Liver (tissue), 3 donors: ENCODE measurements around the gene TFAP2B.

Experiments
- CTCF ChIP-seq: fragments of 150-350 bp; IDR thresholded peaks from 2 replicates; pipeline ENCODE4 v1.5.1; 2017; ENCODE audit warnings: improper control_type of control experiment, low read depth, low read length; ENCODE audit not compliant: missing input control
- EGR1 ChIP-seq, 2 donors: IDR thresholded peaks; 2 replicates each; pipeline ENCODE4 v1.6.1; 2016 to 2018; ENCODE audit warnings: antibody characterized with exemption in 2 of 2, low read depth in 2 of 2
- FOXA1 ChIP-seq: IDR thresholded peaks from 2 replicates; pipeline ENCODE4 v1.6.1; 2016; ENCODE audit warnings: antibody characterized with exemption
- GABPA ChIP-seq, 2 donors: IDR thresholded peaks in 1 of 2; conservative IDR thresholded peaks in 1 of 2; 2 replicates each; pipeline ENCODE4 v1.6.1; 2016; ENCODE audit warnings: antibody characterized with exemption in 2 of 2, mild to moderate bottlenecking in 1 of 2, moderate library complexity in 1 of 2
- RAD21 ChIP-seq, 2 donors: IDR thresholded peaks; 2 replicates each; pipeline ENCODE4 v1.6.1; 2016; ENCODE audit warnings: antibody characterized with exemption in 2 of 2, mild to moderate bottlenecking in 2 of 2
- RXRA ChIP-seq, 2 donors: IDR thresholded peaks; 2 replicates each; pipeline ENCODE4 v1.6.1; 2017 to 2018; ENCODE audit warnings: antibody characterized with exemption in 2 of 2, mild to moderate bottlenecking in 1 of 2
- SP1 ChIP-seq: IDR thresholded peaks from 2 replicates; pipeline ENCODE4 v1.6.1; 2018; ENCODE audit warnings: antibody characterized with exemption, mild to moderate bottlenecking
- TAF1 ChIP-seq: conservative IDR thresholded peaks from 2 replicates; pipeline ENCODE4 v1.6.1; 2016; ENCODE audit warnings: antibody characterized with exemption, mild to moderate bottlenecking
- YY1 ChIP-seq: IDR thresholded peaks from 2 replicates; pipeline ENCODE4 v1.6.1; 2016; ENCODE audit warnings: antibody characterized with exemption, mild to moderate bottlenecking
- ZBTB33 ChIP-seq: IDR thresholded peaks from 2 replicates; pipeline ENCODE4 v1.6.1; 2016; ENCODE audit warnings: antibody characterized with exemption
- TF ChIP-seq, protein P1 (sequence below): IDR thresholded peaks from 2 replicates; pipeline ENCODE4 v1.6.1; 2016; ENCODE audit warnings: antibody characterized with exemption
- TF ChIP-seq, protein P2 (sequence below): IDR thresholded peaks from 2 replicates; pipeline ENCODE4 v1.6.1; 2016; ENCODE audit warnings: antibody characterized with exemption, mild to moderate bottlenecking
- donor health status: healthy.
- donor health status: healthy.

DNA sequence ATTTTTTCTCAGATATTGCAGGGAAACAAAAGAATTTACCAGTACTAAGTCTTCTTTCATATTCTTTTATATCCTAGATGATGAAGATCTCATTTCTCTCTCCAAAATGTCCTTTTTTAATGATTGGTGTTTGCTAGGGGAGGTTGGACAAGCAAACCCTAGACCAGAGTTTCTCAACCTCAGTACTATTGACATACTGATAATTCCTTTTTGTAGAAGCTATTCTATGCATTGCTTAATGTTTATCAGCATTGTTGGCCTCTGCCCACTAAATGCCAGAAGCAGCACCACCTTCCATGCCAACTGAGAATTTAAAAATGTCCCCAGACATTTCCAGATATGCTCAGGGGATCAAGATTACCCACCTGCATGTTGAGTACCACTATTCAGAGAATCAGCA is 14.4 kb upstream of the TFAP2B start:
- TF ChIP-seq SP1 (no peak), RAD21 (IDR thresholded peaks at IDR 0.05) (no peak), CTCF (no peak), GABPA (IDR thresholded peaks at IDR 0.05 in 1 of 2, conservative IDR thresholded peaks at IDR 0.05 in 1 of 2) (no peak), TAF1 (no peak), RXRA (IDR thresholded peaks at IDR 0.05) (no peak), YY1 (no peak), ZBTB33 (no peak), FOXA1 (no peak), EGR1 (IDR thresholded peaks at IDR 0.05; ENCODE audit: low read depth in 2 of 2) (no peak)
- TF ChIP-seq, protein P1, sequence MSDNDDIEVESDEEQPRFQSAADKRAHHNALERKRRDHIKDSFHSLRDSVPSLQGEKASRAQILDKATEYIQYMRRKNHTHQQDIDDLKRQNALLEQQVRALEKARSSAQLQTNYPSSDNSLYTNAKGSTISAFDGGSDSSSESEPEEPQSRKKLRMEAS = no peak
- TF ChIP-seq, protein P2, sequence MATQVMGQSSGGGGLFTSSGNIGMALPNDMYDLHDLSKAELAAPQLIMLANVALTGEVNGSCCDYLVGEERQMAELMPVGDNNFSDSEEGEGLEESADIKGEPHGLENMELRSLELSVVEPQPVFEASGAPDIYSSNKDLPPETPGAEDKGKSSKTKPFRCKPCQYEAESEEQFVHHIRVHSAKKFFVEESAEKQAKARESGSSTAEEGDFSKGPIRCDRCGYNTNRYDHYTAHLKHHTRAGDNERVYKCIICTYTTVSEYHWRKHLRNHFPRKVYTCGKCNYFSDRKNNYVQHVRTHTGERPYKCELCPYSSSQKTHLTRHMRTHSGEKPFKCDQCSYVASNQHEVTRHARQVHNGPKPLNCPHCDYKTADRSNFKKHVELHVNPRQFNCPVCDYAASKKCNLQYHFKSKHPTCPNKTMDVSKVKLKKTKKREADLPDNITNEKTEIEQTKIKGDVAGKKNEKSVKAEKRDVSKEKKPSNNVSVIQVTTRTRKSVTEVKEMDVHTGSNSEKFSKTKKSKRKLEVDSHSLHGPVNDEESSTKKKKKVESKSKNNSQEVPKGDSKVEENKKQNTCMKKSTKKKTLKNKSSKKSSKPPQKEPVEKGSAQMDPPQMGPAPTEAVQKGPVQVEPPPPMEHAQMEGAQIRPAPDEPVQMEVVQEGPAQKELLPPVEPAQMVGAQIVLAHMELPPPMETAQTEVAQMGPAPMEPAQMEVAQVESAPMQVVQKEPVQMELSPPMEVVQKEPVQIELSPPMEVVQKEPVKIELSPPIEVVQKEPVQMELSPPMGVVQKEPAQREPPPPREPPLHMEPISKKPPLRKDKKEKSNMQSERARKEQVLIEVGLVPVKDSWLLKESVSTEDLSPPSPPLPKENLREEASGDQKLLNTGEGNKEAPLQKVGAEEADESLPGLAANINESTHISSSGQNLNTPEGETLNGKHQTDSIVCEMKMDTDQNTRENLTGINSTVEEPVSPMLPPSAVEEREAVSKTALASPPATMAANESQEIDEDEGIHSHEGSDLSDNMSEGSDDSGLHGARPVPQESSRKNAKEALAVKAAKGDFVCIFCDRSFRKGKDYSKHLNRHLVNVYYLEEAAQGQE = no peak
